ENCODE data around the gene CADM4. TPM values are rescaled to one million over a fixed set of nuclear protein-coding genes. Genes with fewer than 3 reads are reported as not detected.

The CADM4 gene
- total and polyA plus RNA-seq, 8 donors = 5.9 to 11.3 (median 8.7) TPM

DNA sequence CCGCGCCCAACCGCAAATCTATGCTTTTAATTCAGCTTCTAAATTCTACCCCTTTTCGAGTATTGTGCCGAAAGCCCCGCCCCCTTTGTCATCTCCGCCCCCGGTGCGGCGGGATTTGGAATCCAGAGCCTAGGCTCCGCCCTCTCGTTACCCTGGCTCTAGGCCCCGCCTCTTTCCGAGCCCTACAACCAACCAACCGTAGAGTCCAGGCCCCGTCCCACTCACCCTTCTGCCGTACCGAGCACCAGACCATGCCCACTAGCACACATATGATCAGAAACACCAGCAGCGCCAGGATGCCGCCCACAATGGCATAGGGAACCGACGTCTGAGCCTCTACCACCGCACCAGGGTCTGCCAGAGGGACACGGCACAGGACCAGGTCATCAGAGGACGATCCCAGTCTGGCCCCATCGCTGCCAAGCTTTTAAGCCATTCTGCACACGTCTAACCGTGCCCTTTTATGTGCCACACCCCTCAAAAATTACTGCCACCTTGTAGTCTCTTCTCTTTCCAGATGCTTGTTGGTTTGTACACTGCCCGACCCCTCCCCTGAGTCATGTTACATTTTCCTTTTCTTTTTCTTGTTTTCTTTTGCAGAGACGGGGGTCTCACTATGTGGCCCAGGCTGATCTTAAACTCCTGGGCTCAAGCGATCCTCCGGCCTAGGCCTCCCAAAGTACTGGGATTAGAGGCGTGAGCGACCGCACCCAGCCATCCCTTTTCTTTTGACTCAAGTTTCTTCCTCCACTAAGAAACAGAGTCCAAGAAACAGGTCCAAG, 15.6 kb downstream of the CADM4 start:
- Histone ChIP-seq H3K4me1 (no peaks in the 10 kb centered on the region), H3K27me3 (no peaks in the 10 kb centered on the region), H3K9me3 (no peaks in the 10 kb centered on the region), H3K27ac (no peak overlapping the region), H3K36me3 (no peaks in the 10 kb centered on the region), H3K4me3 (no peak overlapping the region)
- TF ChIP-seq, protein P1, sequence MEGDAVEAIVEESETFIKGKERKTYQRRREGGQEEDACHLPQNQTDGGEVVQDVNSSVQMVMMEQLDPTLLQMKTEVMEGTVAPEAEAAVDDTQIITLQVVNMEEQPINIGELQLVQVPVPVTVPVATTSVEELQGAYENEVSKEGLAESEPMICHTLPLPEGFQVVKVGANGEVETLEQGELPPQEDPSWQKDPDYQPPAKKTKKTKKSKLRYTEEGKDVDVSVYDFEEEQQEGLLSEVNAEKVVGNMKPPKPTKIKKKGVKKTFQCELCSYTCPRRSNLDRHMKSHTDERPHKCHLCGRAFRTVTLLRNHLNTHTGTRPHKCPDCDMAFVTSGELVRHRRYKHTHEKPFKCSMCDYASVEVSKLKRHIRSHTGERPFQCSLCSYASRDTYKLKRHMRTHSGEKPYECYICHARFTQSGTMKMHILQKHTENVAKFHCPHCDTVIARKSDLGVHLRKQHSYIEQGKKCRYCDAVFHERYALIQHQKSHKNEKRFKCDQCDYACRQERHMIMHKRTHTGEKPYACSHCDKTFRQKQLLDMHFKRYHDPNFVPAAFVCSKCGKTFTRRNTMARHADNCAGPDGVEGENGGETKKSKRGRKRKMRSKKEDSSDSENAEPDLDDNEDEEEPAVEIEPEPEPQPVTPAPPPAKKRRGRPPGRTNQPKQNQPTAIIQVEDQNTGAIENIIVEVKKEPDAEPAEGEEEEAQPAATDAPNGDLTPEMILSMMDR (IDR thresholded peaks at IDR 0.05) = no peak
- ATAC-seq (no peak), DNase-seq (no peak), FAIRE-seq (no peak)
- WGBS, 2 donors = 91% methylated on average over 35 of the region's 35 CpGs
- intact Hi-C loops (cut with DNase I) = no loop called here

GRCh38 chr19:43622956-43623355, 16.7 kb downstream of the CADM4 start:
- Histone ChIP-seq H3K4me3 (no peak overlapping the region), H3K9me3 (no peaks in the 10 kb centered on the region), H3K36me3 (no peaks in the 10 kb centered on the region), H3K4me1 (peaks cover 0 to 7% (median 0%) of the 10 kb centered on the region in 3 donors), H3K27me3 (no peaks in the 10 kb centered on the region), H3K27ac (no peak overlapping the region)
- no peak for ATAC-seq
- 86 to 88% methylated on average over 1 of the region's 1 CpG for WGBS, 2 donors
- TF ChIP-seq, protein P1 (IDR thresholded peaks at IDR 0.05) = no peak
- intact Hi-C loops (cut with DNase I) = no loop called here
- no peak for DNase-seq
- FAIRE-seq = no peak

GRCh38 chr19:43622070-43622469, 17.6 kb downstream of the CADM4 start:
- no peak for FAIRE-seq
- WGBS, 2 donors = 49 to 59% methylated on average over 4 of the region's 4 CpGs

DNA sequence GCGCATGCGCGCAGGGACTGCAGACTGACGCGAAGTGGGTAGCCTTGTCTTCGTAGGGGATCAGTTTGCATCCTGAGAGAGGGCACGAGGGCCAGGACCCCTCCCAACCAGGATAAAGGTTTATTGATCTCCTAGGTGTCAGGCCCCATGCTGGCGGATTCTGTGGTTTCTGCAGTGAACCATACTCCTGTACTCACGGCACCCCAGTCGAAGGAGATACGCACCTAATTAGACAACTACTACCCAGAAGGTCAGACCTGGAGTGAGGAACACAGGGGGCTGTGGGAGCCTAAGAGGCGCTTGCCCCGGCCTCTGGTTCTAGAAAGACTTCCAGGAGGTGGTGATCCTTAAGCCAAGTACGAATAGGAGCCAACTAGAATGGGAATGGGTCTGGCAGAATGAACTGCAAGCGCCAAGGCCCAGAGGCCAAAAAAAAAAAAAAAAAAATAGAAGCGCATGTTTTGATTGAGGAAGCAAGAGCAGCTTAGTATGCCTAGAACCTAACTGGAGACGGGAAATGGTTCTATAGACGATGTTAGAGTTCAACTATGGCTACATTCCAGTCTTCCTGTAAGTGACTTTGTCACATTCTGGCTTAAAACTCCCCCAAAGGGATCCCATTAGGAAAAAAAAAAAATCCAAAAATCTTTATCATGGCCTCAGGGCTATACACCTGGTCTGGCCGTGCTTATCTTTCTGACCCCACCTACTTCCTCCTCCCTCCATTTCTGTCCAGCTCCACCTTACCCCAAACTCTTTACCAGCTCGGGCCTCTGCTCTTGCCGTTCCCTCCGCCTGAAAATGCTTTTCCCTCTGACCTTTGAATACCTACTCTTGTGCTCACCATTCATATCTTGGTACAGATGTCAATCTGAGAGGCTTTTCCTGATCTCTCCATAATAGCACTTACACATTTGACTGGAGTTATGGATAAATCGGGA, 19.3 kb downstream of the CADM4 start:
- 32 to 41% methylated on average over 23 of the region's 23 CpGs for WGBS, 2 donors
- Histone ChIP-seq H3K36me3 (no peaks in the 10 kb centered on the region), H3K4me3 (peak overlapping the region; percentile 69 to 80 (median 70)), H3K4me1 (peaks cover 0 to 7% (median 0%) of the 10 kb centered on the region in 3 donors), H3K9me3 (no peaks in the 10 kb centered on the region), H3K27me3 (no peaks in the 10 kb centered on the region), H3K27ac (peak overlapping the region; percentile 90 to 94 (median 91))
- no peak for FAIRE-seq
- ATAC-seq = no peak
- TF ChIP-seq, protein P1 (IDR thresholded peaks at IDR 0.05) = no peak
- peak in 2 of 6 donors; percentile 88 to 94 for DNase-seq
- intact Hi-C loops (cut with DNase I) = no loop called here

More at GRCh38 chr19:43622070-43622469, 17.6 kb downstream of the CADM4 start:
- peaks cover 0 to 7% (median 0%) of the 10 kb centered on the region in 3 donors for H3K4me1 ChIP-seq
- no peak for ATAC-seq
- H3K36me3 ChIP-seq = no peaks in the 10 kb centered on the region
- no peak for DNase-seq
- H3K27ac ChIP-seq = no peak overlapping the region
- intact Hi-C loops (cut with DNase I) = no loop called here
- no peaks in the 10 kb centered on the region for H3K27me3 ChIP-seq
- TF ChIP-seq, protein P1 (IDR thresholded peaks at IDR 0.05) = no peak
- H3K4me3 ChIP-seq = no peak overlapping the region
- H3K9me3 ChIP-seq = no peaks in the 10 kb centered on the region
